HG02678 (cell line): ENCODE data around the gene THSD7A.

ENCODE experiments used
- ATAC-seq: cut with Tn5 transposase; IDR thresholded peaks from one replicate; pipeline ENCODE4 v1.9.1; 2021; ENCODE audit warnings: mild to moderate bottlenecking, moderate library complexity; ENCODE audit not compliant: unreplicated experiment

THSD7A gene

GRCh38 chr7:11642276-11642675, 189.7 kb downstream of the THSD7A start:
- no peak for ATAC-seq

GRCh38 chr7:11638011-11638774, 193.8 kb downstream of the THSD7A start:
- ATAC-seq, result no peak

- ATAC-seq, result no peak
Observed at GRCh38 chr7:11636274-11636673, 195.7 kb downstream of the THSD7A start.

GRCh38 chr7:11633310-11633709, 198.7 kb downstream of the THSD7A start:
- ATAC-seq, result no peak

- no peak for ATAC-seq
Observed at GRCh38 chr7:11630355-11630754, 201.6 kb downstream of the THSD7A start.

GRCh38 chr7:11625669-11626068, 206.3 kb downstream of the THSD7A start:
- no peak for ATAC-seq

GRCh38 chr7:11623093-11623678, 208.8 kb downstream of the THSD7A start:
- no peak for ATAC-seq

- no peak for ATAC-seq
Observed at GRCh38 chr7:11620406-11621253, 211.4 kb downstream of the THSD7A start.

- ATAC-seq, result no peak
Observed at GRCh38 chr7:11616466-11616865, 215.5 kb downstream of the THSD7A start.

GRCh38 chr7:11615174-11615573, 216.8 kb downstream of the THSD7A start:
- ATAC-seq, result no peak

GRCh38 chr7:11613292-11613930, 218.6 kb downstream of the THSD7A start:
- peak; percentile 89 for ATAC-seq

- no peak for ATAC-seq
Observed at GRCh38 chr7:11612737-11613136, 219.3 kb downstream of the THSD7A start.

- no peak for ATAC-seq
Observed at GRCh38 chr7:11609096-11609670, 222.8 kb downstream of the THSD7A start.

GRCh38 chr7:11607686-11608085, 224.3 kb downstream of the THSD7A start:
- ATAC-seq, result no peak

GRCh38 chr7:11605749-11606148, 226.2 kb downstream of the THSD7A start:
- no peak for ATAC-seq

GRCh38 chr7:11604505-11604904, 227.5 kb downstream of the THSD7A start:
- ATAC-seq, result no peak

GRCh38 chr7:11601761-11602160, 230.2 kb downstream of the THSD7A start:
- no peak for ATAC-seq

GRCh38 chr7:11593322-11593721, 238.7 kb downstream of the THSD7A start:
- ATAC-seq, result no peak

- no peak for ATAC-seq
Observed at GRCh38 chr7:11592699-11593098, 239.3 kb downstream of the THSD7A start.

GRCh38 chr7:11591943-11592342, 240.1 kb downstream of the THSD7A start:
- no peak for ATAC-seq
